ENCODE data around the gene MMP11.

DNA sequence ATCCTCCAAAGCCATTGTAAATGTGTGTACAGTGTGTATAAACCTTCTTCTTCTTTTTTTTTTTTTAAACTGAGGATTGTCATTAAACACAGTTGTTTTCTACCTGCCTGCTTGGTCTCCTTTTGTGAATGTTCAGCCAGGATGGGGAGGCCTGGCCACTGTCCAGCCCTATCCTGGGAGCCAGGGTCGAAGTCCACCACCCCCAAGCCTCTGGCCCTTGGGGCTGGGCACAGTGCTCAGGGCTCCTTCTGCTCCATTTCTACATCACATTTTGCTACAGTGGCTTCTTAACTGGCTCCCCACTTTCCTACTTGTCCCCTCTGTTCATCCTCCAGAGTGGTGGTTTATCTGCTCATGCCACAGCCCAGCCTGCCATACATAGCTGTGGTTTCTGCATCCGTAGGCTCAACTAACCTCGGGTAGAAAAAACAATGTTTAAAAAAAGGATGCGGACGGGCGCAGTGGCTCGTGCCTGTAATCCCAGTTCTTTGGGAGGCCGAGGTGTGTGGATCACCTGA is 11.6 kb downstream of the MMP11 start:
- TF ChIP-seq POLR2A (IDR thresholded peaks at IDR 0.05; ENCODE audit: low read length) = no peak
- TF ChIP-seq GATA1 (IDR thresholded peaks at IDR 0.05; ENCODE audit: low read depth, low read length) = no peak
